HG03565 (cell line): ENCODE measurements around the gene TRDMT1.
"Not testable (repeated sequence)": the region's sequence is repeated elsewhere in the genome, so short reads cannot be mapped to it uniquely, and the experiment has no call there.

ENCODE experiments used
- ATAC-seq: cut with Tn5 transposase; IDR thresholded peaks from one replicate; pipeline ENCODE4 v1.9.1; 2021; ENCODE audit warnings: mild to moderate bottlenecking, moderate library complexity; ENCODE audit not compliant: unreplicated experiment

Gene TRDMT1

DNA sequence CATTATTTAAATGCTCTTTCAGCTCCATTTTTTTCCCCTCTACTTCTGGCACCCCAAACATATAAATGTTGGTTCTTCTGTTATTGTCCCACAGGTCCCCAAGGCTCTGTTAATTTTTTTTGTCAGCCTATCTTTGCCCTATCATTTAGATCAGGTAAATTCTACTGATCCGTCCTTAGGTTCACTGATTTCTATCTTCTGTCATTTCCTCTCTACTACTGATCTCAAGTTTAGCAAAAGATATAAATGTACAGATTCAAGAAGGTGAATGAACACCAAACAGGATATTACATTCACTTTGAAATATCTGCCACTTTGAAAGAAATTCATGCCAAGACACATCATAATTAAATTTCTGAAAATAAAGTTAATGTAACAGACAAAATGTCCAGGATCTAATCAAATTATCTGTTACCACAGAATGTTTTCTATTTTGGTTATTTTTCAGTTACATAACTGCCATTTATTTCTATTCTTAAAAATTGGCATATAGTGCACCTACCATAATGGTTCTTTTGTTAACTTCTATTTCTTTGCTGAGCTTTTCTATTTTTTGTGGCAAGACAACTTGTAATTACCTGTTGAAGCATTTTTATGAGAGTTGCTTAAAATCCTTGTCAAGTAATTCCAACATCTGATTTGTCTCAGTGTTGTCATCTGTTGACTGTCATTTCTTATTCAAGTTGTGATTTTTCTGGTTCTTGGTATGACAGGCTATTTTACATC lies 59.8 kb downstream of the TRDMT1 start:
- no peak for ATAC-seq

DNA sequence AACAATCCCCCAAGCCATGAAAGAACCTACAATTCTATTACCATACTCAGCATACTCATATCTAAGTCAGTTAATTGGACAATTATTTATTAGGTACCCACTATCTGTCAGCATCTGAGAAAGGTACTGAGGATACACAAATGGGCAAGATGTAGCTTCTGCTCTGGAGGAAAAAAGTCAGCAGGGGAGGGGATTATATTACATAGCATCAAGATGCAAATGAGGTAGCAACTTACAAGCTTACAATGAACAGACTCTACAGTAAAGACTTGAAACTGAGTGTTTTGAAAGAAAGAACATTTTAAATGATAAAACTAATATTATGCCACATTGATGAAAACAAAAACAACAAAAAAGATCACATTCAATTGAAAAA lies 61.1 kb downstream of the TRDMT1 start:
- no peak for ATAC-seq

GRCh38 chr10:17138460-17139042 lies 62.9 kb downstream of the TRDMT1 start:
- no peak for ATAC-seq

- no peak for ATAC-seq
Measured at GRCh38 chr10:17134737-17135260, 66.7 kb downstream of the TRDMT1 start.

GRCh38 chr10:17134282-17134681 lies 67.2 kb downstream of the TRDMT1 start:
- ATAC-seq, result no peak

- ATAC-seq, result no peak
Measured at GRCh38 chr10:17129741-17130140, 71.7 kb downstream of the TRDMT1 start, which contains the start of gene CUBN. CUBN (minus strand) TSS chr10:17129811; CDS start chr10:17129765, 46 bp downstream.

GRCh38 chr10:17128261-17128660 lies 73.2 kb downstream of the TRDMT1 start:
- no peak for ATAC-seq

DNA sequence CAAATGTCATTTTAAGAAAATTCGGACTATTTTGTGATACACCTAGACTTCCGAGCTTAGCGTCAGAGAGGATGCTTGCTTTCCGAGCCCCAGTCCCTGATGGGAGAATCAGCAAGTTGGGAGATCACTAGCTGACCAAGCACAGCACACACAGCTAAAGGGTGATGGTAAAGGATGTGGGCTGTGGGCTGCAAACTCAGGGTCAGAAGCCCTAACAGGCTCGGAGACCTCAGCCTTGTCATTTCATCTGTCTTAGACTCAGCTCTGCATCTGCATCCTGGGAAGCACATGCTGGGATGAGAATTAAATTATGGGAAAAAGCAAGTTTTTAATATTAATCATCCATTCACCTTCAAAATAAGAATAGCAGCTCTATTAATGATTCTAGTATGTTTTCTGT lies 75.1 kb downstream of the TRDMT1 start:
- no peak for ATAC-seq

GRCh38 chr10:17125206-17125893 lies 76.1 kb downstream of the TRDMT1 start:
- no peak for ATAC-seq

- ATAC-seq, result no peak
Measured at GRCh38 chr10:17123961-17124360, 77.5 kb downstream of the TRDMT1 start.

DNA sequence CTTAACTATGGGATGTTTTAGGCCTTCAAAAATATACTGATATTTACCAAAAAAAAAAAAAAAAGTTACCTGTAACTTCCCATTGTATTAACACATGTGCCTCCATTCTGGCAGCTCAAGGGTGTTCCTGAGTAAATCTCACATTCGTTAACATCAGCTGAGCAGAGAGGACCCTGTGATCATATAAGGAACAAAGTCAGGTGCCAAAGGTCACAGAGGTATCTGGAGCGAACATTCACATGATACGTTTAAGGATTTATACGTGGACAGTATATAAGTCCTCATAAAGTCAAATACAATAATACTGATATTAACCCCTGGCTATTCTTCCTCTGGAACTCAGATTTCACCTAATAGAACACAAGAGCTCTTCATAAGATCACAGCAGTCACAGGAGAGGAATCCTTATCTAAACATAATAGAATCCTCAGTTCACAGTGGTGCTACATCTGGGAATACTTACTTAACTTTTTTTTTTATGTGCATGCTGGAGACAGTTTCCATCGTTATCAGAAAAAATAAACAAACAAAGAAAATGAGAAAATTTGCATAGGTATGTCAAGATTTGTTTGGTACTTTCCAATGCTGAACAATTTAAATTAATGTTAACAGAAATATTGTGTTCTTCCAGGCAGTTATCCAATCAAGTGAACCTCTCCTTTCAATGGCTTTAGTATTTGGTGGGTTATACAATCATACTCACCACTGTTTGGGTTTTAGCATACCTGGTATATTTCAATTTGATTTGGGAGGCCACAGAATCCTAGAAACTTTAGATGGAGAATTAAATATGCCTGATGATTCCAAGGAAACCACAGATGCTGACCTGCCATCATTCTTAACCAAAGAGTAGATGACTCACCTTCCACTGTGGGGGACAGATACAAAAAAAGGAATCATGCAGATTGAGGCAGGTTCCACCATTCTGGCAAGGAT lies 78.5 kb downstream of the TRDMT1 start:
- no peak for ATAC-seq

- no peak for ATAC-seq
Measured at GRCh38 chr10:17122052-17122451, 79.4 kb downstream of the TRDMT1 start.

GRCh38 chr10:17120694-17121093 lies 80.8 kb downstream of the TRDMT1 start:
- ATAC-seq, result no peak

DNA sequence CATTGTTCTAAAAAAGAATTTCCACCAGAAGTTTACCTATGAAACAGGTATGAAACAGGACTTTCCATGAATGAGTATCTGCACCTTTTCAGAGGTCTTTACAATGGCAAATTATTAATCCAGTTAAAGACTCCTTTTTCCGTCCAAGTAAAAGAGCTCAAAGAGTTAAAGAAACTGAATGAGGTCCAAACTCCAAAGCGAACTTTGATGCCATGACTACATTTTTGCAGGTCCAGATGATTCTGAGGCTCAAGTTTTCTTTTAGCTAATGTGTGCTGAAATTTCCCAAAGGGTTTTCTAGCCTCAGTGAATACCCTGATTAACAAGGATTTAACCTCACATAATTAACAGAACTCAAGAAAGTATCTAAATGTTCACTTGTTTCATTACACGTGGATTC lies 81.6 kb downstream of the TRDMT1 start:
- no peak for ATAC-seq

GRCh38 chr10:17116193-17116592 lies 85.3 kb downstream of the TRDMT1 start:
- no peak for ATAC-seq

DNA sequence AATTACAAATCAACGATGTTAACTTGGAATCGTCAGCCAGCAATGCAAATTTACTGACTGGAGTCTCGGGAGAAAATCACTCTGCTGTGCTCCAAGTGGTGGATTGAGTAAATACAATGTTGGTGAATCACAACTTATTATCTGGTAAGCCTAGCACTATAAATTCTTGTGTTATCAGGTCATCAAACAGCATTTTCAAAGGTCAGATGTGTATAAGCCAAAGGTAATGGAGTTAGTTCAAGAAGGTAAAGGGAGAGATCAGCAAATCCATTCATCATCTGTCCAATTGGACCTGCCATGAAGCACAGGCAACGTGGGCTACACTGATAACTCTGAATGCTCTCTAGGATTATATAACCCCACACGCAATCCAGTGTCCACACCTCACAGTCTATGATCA lies 85.8 kb downstream of the TRDMT1 start:
- ATAC-seq, result no peak

DNA sequence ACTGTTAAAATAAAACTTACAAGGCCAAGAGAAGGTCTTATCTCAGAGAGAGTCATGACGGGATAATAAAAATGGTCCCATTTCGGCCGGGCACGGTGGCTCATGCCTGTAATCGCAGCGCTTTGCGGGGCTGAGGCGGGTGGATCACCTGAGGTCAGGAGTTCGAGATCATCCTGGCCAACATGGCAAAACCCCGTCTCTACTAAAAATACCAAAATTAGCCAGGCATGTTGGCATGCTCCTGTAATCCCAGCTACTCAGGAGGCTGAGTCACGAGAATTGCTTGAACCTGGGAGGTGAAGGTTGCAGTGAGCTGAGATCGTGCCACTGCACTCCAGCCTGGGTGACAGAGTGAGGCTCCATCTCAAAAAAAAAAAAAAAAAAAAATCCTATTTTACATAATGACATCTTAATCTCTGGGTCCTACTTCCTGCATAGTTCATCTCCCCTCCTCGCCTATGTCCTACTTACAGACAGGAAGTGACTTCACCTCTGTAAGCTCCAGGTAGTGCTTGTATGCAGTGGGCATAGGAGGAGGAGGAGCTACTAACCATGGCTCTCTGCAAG lies 86.5 kb downstream of the TRDMT1 start:
- ATAC-seq, result not testable (repeated sequence)

DNA sequence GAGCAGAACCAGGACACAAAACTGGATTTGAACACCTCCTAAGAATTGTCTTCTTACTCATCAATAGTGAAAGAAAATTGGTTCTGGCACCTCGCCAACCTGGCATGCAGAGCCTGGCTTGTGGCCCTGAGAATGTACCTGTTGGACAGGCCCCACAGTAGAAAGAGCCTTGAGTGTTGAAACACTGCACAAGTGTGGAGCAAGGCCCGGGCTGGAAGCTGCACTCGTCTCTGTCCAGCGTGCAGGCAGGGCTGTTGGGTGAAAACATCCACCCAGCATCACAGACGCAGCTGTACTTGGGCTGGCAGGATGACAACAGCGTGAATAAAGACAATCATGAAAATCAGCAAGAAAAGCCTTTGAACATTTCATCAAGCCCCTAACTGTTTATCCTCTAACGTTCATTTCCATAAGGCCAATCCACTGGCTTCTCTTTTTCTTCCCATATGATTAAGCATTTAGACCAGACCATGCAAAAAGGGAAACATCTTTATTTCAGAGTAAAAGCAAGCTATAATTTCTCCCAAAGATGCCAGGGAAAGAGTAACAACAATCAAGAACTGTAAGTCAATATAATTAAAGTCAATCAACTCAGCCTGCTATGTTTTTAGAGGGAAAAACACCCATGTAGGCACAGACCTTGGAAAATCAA lies 87.5 kb downstream of the TRDMT1 start:
- ATAC-seq, result no peak

DNA sequence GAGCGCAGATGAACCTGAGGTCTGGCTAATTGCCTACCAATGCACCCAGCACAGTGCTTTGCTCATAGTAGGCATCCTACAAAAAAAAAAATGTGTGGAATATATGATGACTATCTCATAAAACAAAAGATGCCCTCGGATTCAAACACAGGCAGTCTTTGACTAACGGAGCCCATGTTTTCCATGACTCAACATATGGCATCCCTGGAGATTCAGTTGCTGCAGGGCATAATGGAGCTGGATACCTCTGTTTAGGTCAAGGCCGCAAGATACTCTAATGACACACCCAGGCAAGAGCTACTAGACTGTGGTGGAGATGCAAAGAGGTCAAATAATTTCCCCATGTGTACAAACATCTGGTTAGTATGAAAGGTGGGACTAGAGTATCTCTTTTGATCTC lies 88.1 kb downstream of the TRDMT1 start:
- ATAC-seq, result no peak

DNA sequence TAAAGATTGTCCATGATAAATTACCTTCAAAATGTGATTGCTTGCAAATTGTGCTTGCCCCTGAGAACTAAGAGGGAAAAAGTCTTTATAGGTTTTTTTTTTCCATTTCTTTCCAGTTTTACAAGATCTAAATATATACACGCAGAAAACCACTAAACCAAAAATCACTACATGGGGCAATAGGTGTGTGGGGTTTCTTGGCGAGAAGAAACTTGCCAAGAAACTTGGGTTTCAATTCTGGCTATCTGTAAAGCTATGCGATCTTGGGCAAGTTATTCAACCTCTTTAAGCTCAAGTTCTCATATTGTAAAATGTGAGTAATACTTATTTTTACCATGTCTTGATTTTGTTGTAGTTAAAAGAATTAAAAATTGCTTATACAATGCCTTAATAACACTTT lies 88.9 kb downstream of the TRDMT1 start:
- no peak for ATAC-seq
